PC-9 (cell line): ENCODE measurements around the gene PRR7. TPM values are rescaled to one million over a fixed set of nuclear protein-coding genes. Genes with fewer than 3 reads are reported as not detected.

ENCODE experiments used
- BruUV-seq: library from RNA; stranded (reverse); fragments of 400-500 nt; replicated peaks from 2 replicates; lab custom pipeline; 2021; lab: Mats Ljungman, UMichigan
- CTCF ChIA-PET: fragments of 300-600 bp; sonication (Branson Sonifier 250); formaldehyde crosslinking; loops from one replicate; lab custom pipeline; 2022; ENCODE audit warnings: antibody characterized with exemption; lab: Charles Lee
- POLR2A ChIA-PET: fragments of 300-600 bp; sonication (Branson Sonifier 250); formaldehyde crosslinking; loops from one replicate; lab custom pipeline; 2022; ENCODE audit warnings: antibody characterized with exemption; ENCODE audit not compliant: unreplicated experiment; lab: Charles Lee
- DNase-seq, 2 experiments: peaks; one replicate each; pipeline versions ENCODE4 v3.0.0 to v3.0.0-alpha.2; 2015 to 2022; ENCODE audit warnings: mixed read lengths in 1 of 2
- H2AFZ ChIP-seq: fragments of 200-600 bp; sonication (generic); 2 replicates; pipeline ENCODE4 v1.8.1; 2017; ENCODE audit warnings: antibody characterized with exemption
- H3F3A ChIP-seq: fragments of 200-600 bp; sonication (generic); 2 replicates; pipeline ENCODE4 v1.8.1; 2017; ENCODE audit warnings: antibody characterized with exemption, mild to moderate bottlenecking, low read depth; ENCODE audit not compliant: insufficient read depth
- H3K27ac ChIP-seq: fragments of 200-600 bp; sonication (generic); 2 replicates; pipeline ENCODE4 v1.6.1; 2016; ENCODE audit warnings: mixed run types
- H3K27me3 ChIP-seq: fragments of 200-600 bp; sonication (generic); 2 replicates; pipeline ENCODE4 v1.6.1; 2016; ENCODE audit warnings: low read depth, mixed run types; ENCODE audit not compliant: insufficient read depth
- H3K36me3 ChIP-seq: fragments of 200-600 bp; sonication (generic); 2 replicates; pipeline ENCODE4 v1.6.1; 2016; ENCODE audit warnings: low read depth, mixed run types
- H3K4me1 ChIP-seq: fragments of 200-600 bp; sonication (generic); replicated peaks from 2 replicates; pipeline ENCODE4 v1.6.1; 2016; ENCODE audit warnings: mixed run types; ENCODE audit not compliant: insufficient read depth
- H3K4me2 ChIP-seq: fragments of 200-600 bp; sonication (generic); 2 replicates; pipeline ENCODE4 v1.6.1; 2017; ENCODE audit warnings: mixed run types
- H3K4me3 ChIP-seq: fragments of 200-600 bp; sonication (generic); 2 replicates; pipeline ENCODE4 v1.6.1; 2016; ENCODE audit warnings: mixed run types
- H3K79me2 ChIP-seq: fragments of 200-600 bp; sonication (generic); 2 replicates; pipeline ENCODE4 v1.6.1; 2017; ENCODE audit warnings: low read depth, mixed run types
- H3K9me2 ChIP-seq: fragments of 200-600 bp; sonication (generic); 2 replicates; pipeline ENCODE4 v1.8.1; 2017; ENCODE audit warnings: mild to moderate bottlenecking; ENCODE audit not compliant: insufficient read depth
- H3K9me3 ChIP-seq: fragments of 200-600 bp; sonication (generic); 2 replicates; pipeline ENCODE4 v1.8.1; 2016; ENCODE audit warnings: low read depth; ENCODE audit not compliant: insufficient read depth
- H4K20me1 ChIP-seq: fragments of 200-600 bp; sonication (generic); 2 replicates; pipeline ENCODE4 v1.8.1; 2017; ENCODE audit not compliant: insufficient read depth
- CTCF ChIP-seq: fragments of 200-600 bp; sonication (generic); conservative IDR thresholded peaks from 2 replicates; pipeline ENCODE4 v1.6.1; 2017; ENCODE audit warnings: mixed run types, antibody characterized with exemption, mild to moderate bottlenecking, moderate library complexity
- EZH2 ChIP-seq: fragments of 200-600 bp; sonication (generic); IDR thresholded peaks from 2 replicates; pipeline ENCODE4 v1.8.0; 2017; ENCODE audit warnings: antibody characterized with exemption, low read depth
- intact Hi-C: fragments of 100-400 bp; cut with micrococcal nuclease; formaldehyde crosslinking; loops from one replicate; pipeline ENCODE4 v1.10.0; 2022; ENCODE audit not compliant: unreplicated experiment
- total RNA-seq: library from RNA; stranded (reverse); gene quantifications from 2 replicates; pipeline ENCODE4 v1.2.3, GENCODE V29; 2021

The PRR7 gene
- total RNA-seq, 1 experiment from 2014 or later: 22.2 TPM

DNA sequence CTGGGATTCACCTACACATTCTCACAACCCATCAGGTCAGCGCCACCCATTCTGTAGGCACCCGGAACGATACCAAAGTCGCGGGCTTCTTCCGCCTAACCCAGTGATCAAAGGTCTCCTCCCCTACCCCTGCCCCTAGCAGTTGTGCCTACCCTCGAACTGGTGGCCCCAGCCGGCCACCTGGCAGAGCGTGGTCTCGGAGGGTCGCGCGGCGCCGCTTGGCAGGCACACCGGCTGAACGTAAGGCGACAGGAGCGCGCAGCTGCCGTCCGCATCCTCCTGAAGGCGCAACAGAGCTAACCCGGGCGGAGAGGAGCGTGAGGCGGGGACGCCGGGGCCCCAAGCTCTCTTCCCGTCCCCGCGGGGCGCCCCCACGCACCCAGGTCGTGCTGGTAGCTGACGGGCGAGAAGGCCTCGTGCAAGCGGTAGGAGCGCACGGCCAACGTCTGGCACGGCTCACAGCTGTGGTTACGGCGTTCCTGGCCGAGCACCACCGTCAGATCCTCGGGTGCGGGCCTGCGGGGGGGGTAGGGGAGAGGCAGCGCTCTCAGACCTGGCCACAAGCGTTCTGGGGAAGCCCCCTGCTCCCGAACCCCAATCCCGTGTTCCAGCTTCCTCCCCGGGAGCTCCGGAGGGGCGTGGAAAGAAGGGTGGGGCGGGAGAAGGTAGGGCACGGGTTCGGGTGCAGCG lies 43.4 kb upstream of the PRR7 start:
- Histone ChIP-seq H3K36me3 (no peaks in the 10 kb centered on the region), H3K79me2 (no peaks in the 10 kb centered on the region), H3K9me2 (no peaks in the 10 kb centered on the region), H3K9me3 (no peaks in the 10 kb centered on the region), H3K27ac (no peak overlapping the region), H2AFZ (peak overlapping the region; percentile 84), H3K27me3 (no peaks in the 10 kb centered on the region), H3K4me1 (peaks cover 3% of the 10 kb centered on the region; the same call in 1 of the 2 replicates), H3K4me2 (peak overlapping the region; percentile 94), H3K4me3 (peak overlapping the region; percentile 78), H4K20me1 (no peaks in the 10 kb centered on the region), H3F3A (peaks cover 12% of the 10 kb centered on the region; the same call in 1 of the 2 replicates)
- peak; percentile 36 to 57 for DNase-seq
- no TSS peak for BruUV-seq
- intact Hi-C loops: no loop called here
- TF ChIP-seq CTCF (no peak), EZH2 (no peak)
- CTCF ChIA-PET: interaction anchor here (0.5 to 3.9 kb wide), 14 partner anchors 13 to 828 kb away, joined by 3 to 53 read pairs (median 6); partner anchors contain the start of genes GRK6 and NHP2
- POLR2A ChIA-PET: interaction anchor here (0.6 to 0.8 kb wide), 3 partner anchors 12 to 659 kb away, joined by 3 to 5 read pairs (median 3); no protein-coding TSS in a partner anchor

GRCh38 chr5:177403792-177404640 lies 42.6 kb upstream of the PRR7 start:
- TF ChIP-seq EZH2 (no peak), CTCF (peak; percentile 73)
- H3K27me3 ChIP-seq: no peaks in the 10 kb centered on the region
- ChIA-PET POLR2A (interaction anchor here (0.5 to 0.8 kb wide), 7 partner anchors 11 to 658 kb away, joined by 3 to 5 read pairs (median 3); partner anchors contain the start of gene GRK6), CTCF (interaction anchor here (0.7 to 3.9 kb wide), 13 partner anchors 14 to 827 kb away, joined by 3 to 53 read pairs (median 5); partner anchors contain the start of genes GRK6 and NHP2)
- peak overlapping the region; percentile 94 for H3K4me2 ChIP-seq
- no peaks in the 10 kb centered on the region for H3K9me2 ChIP-seq
- intact Hi-C loops: loop anchor here (1.0 kb wide), 3 partner anchors 22 to 97 kb away; partner anchors contain the start of gene GRK6
- H3K4me1 ChIP-seq: peaks cover 3% of the 10 kb centered on the region; the same call in 1 of the 2 replicates
- no peaks in the 10 kb centered on the region for H3K36me3 ChIP-seq
- no peaks in the 10 kb centered on the region for H3K9me3 ChIP-seq
- no peaks in the 10 kb centered on the region for H3K79me2 ChIP-seq
- peak; percentile 51 to 86 for DNase-seq
- H2AFZ ChIP-seq: peak overlapping the region; percentile 84
- peak overlapping the region; percentile 78 for H3K4me3 ChIP-seq
- no peaks in the 10 kb centered on the region for H4K20me1 ChIP-seq
- peaks cover 12% of the 10 kb centered on the region; the same call in 1 of the 2 replicates for H3F3A ChIP-seq
- no TSS peak for BruUV-seq
- H3K27ac ChIP-seq: no peak overlapping the region
